ENCODE data around the gene P2RY6.

Gene P2RY6

DNA sequence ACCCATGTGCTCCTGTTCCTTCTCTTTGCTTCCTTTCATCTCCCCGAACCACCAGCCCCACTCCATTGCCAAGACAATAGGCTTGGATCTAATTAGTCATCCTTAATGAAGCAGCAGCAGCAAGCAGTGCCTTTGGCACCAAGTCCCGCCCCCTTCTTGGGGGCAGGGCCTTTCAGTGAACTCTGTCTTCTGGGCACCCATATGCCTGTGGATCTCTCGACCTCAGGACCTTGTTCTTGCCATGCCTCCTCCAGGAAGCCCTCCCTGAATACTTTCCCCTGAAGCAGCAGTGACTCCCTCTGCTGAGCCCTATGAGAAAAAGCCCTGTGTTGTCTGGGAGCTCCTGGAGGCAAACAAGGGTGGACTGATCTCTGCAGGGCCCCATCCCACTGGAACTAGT lies 68.0 kb downstream of the P2RY6 start:
- H3K79me2 ChIP-seq (ENCODE audit: insufficient read depth, low read length): no peaks in the 10 kb centered on the region

DNA sequence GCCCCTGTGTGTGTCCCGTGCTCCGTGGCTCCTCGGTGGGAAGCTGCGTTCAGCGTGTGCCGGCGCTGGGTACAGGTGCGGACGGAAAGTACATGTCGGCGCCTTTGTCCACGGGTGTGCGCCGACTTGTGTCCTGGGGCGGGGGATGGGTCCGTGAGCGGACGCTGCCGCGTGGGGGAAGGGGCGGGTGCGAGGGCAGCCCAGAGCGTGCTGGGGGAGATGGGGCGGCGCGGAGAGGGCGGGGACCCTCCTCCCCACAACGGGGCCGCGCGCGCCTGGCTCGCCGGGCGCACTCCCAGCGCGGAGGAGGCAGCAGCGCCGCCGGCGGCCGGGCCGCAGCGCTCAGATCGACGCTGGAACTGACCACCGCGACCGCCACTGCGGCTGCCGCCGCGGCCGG lies 70.5 kb downstream of the P2RY6 start:
- Histone ChIP-seq H3K4me2 (ENCODE audit: insufficient read depth, low read length) (no peak overlapping the region), H4K20me1 (ENCODE audit: insufficient read depth, low read length) (0 out of 2 replicates have a peak, but pooled peaks cover 5% of the 10 kb centered on the region)
- no peak for ATAC-seq (ENCODE audit: insufficient read depth, low read depth)

More for the DNA sequence above, 68.0 kb downstream of the P2RY6 start:
- H3K27ac ChIP-seq (ENCODE audit: low read length): no peak overlapping the region
- no peak overlapping the region for H3K4me2 ChIP-seq (ENCODE audit: insufficient read depth, low read length)
- H3K27me3 ChIP-seq (ENCODE audit: insufficient read depth, low read length, poor library complexity): no peaks in the 10 kb centered on the region
- ATAC-seq (ENCODE audit: insufficient read depth, low read depth): no peak
- no peak for DNase-seq
- no peak overlapping the region for H3K4me3 ChIP-seq (ENCODE audit: low read depth in 1 of 2, low read length in 2 of 2)
- H2AFZ ChIP-seq (ENCODE audit: low read depth, low read length): no peak overlapping the region
- no peak overlapping the region for H3K9ac ChIP-seq (ENCODE audit: low read depth, low read length)
- TF ChIP-seq, protein P1, sequence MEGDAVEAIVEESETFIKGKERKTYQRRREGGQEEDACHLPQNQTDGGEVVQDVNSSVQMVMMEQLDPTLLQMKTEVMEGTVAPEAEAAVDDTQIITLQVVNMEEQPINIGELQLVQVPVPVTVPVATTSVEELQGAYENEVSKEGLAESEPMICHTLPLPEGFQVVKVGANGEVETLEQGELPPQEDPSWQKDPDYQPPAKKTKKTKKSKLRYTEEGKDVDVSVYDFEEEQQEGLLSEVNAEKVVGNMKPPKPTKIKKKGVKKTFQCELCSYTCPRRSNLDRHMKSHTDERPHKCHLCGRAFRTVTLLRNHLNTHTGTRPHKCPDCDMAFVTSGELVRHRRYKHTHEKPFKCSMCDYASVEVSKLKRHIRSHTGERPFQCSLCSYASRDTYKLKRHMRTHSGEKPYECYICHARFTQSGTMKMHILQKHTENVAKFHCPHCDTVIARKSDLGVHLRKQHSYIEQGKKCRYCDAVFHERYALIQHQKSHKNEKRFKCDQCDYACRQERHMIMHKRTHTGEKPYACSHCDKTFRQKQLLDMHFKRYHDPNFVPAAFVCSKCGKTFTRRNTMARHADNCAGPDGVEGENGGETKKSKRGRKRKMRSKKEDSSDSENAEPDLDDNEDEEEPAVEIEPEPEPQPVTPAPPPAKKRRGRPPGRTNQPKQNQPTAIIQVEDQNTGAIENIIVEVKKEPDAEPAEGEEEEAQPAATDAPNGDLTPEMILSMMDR (IDR thresholded peaks at IDR 0.05; ENCODE audit: borderline replicate concordance, extremely low read depth, low read length, poor library complexity, severe bottlenecking): no peak
- TF ChIP-seq EZH2 (IDR thresholded peaks at IDR 0.05; ENCODE audit: borderline replicate concordance, low read depth, low read length, severe bottlenecking): no peak
- H3K4me1 ChIP-seq (ENCODE audit: insufficient read depth, low read length): peaks cover 2% of the 10 kb centered on the region
- H3K9me3 ChIP-seq (ENCODE audit: insufficient read depth, low read length, severe bottlenecking): no peaks in the 10 kb centered on the region
- no peaks in the 10 kb centered on the region for H3K36me3 ChIP-seq (ENCODE audit: insufficient read depth, low read length)
- peaks cover 8% of the 10 kb centered on the region; the same call in 1 of the 2 replicates for H4K20me1 ChIP-seq (ENCODE audit: insufficient read depth, low read length)

DNA sequence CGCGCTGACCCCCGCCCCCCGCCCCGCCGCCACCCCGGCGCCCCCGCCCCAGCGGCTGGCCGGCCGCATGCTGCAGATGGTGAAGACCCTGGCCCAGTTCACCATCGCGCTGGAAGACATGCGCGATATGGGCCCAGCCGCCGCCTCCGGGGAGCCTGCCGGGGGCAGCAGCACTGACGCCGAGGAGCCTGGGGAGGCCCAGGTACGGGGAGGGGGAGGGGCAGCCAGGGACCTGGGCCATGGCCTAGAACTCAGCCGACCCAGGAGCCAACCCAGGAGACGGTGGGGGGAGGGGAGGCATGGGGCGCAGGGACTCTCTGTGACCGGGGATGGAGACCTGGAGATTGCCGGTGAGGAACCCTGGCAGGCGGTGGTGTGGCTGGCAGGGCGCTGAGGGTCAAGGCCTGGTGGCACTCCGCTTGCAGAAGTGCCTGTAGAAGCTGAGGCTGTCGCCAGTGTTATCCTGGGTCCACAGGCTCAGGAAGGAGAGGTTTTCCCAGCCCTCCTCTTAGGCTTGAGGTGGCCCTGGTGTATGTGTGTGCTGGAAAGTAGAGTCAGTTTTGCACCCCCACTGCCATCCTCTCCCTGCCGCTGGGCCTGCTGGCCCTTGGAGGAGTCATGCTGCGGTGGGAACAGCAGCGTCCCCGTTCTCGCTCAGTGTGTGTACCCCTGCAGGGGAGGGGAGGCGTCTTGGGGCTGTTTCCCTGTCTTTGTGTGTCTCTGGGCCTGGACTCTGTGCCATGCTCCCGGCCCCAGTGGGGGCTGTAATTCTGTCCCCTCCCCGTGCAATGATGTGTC lies 71.1 kb downstream of the P2RY6 start:
- TF ChIP-seq EZH2 (IDR thresholded peaks at IDR 0.05; ENCODE audit: borderline replicate concordance, low read depth, low read length, severe bottlenecking): no peak
- TF ChIP-seq, protein P1 (IDR thresholded peaks at IDR 0.05; ENCODE audit: borderline replicate concordance, extremely low read depth, low read length, poor library complexity, severe bottlenecking): no peak
- Histone ChIP-seq H4K20me1 (ENCODE audit: insufficient read depth, low read length) (0 out of 2 replicates have a peak, but pooled peaks cover 5% of the 10 kb centered on the region), H2AFZ (ENCODE audit: low read depth, low read length) (no peak overlapping the region), H3K4me2 (ENCODE audit: insufficient read depth, low read length) (no peak overlapping the region), H3K9ac (ENCODE audit: low read depth, low read length) (no peak overlapping the region), H3K79me2 (ENCODE audit: insufficient read depth, low read length) (no peaks in the 10 kb centered on the region), H3K27me3 (ENCODE audit: insufficient read depth, low read length, poor library complexity) (no peaks in the 10 kb centered on the region), H3K27ac (ENCODE audit: low read length) (no peak overlapping the region), H3K9me3 (ENCODE audit: insufficient read depth, low read length, severe bottlenecking) (no peaks in the 10 kb centered on the region), H3K4me1 (ENCODE audit: insufficient read depth, low read length) (no peaks in the 10 kb centered on the region), H3K36me3 (ENCODE audit: insufficient read depth, low read length) (no peaks in the 10 kb centered on the region), H3K4me3 (ENCODE audit: low read depth in 1 of 2, low read length in 2 of 2) (no peak overlapping the region)
- DNase-seq: no peak
- no peak for ATAC-seq (ENCODE audit: insufficient read depth, low read depth)

More for the DNA sequence above, 70.5 kb downstream of the P2RY6 start:
- Histone ChIP-seq H3K9me3 (ENCODE audit: insufficient read depth, low read length, severe bottlenecking) (no peaks in the 10 kb centered on the region), H3K27me3 (ENCODE audit: insufficient read depth, low read length, poor library complexity) (no peaks in the 10 kb centered on the region), H3K36me3 (ENCODE audit: insufficient read depth, low read length) (no peaks in the 10 kb centered on the region), H3K4me1 (ENCODE audit: insufficient read depth, low read length) (no peaks in the 10 kb centered on the region), H3K79me2 (ENCODE audit: insufficient read depth, low read length) (no peaks in the 10 kb centered on the region), H3K9ac (ENCODE audit: low read depth, low read length) (no peak overlapping the region), H2AFZ (ENCODE audit: low read depth, low read length) (no peak overlapping the region), H3K27ac (ENCODE audit: low read length) (no peak overlapping the region), H3K4me3 (ENCODE audit: low read depth in 1 of 2, low read length in 2 of 2) (no peak overlapping the region)
- no peak for TF ChIP-seq EZH2 (IDR thresholded peaks at IDR 0.05; ENCODE audit: borderline replicate concordance, low read depth, low read length, severe bottlenecking)
- TF ChIP-seq, protein P1 (IDR thresholded peaks at IDR 0.05; ENCODE audit: borderline replicate concordance, extremely low read depth, low read length, poor library complexity, severe bottlenecking): no peak
- DNase-seq: no peak

Data from DND-41 (cell line).